Mammary epithelial cell (primary cell): ENCODE measurements around the gene PSD2.

Experiments used
- EZH2 ChIP-seq: IDR thresholded peaks from 2 replicates; pipeline ENCODE4 v1.6.1; 2012; ENCODE audit warnings: low read length, inconsistent platforms, borderline replicate concordance
- TF ChIP-seq, protein P1 (sequence below), 2 donors: IDR thresholded peaks in 1 of 2; conservative IDR thresholded peaks in 1 of 2; 2 replicates each; pipeline ENCODE4 v1.5.1; 2011 to 2012; ENCODE audit warnings: inconsistent platforms in 2 of 2, low read length in 2 of 2, mild to moderate bottlenecking in 2 of 2, control low read depth in 1 of 2, low read depth in 1 of 2; ENCODE audit not compliant: insufficient read depth in 1 of 2; ENCODE audit errors: extremely low read depth in 1 of 2

DNA sequence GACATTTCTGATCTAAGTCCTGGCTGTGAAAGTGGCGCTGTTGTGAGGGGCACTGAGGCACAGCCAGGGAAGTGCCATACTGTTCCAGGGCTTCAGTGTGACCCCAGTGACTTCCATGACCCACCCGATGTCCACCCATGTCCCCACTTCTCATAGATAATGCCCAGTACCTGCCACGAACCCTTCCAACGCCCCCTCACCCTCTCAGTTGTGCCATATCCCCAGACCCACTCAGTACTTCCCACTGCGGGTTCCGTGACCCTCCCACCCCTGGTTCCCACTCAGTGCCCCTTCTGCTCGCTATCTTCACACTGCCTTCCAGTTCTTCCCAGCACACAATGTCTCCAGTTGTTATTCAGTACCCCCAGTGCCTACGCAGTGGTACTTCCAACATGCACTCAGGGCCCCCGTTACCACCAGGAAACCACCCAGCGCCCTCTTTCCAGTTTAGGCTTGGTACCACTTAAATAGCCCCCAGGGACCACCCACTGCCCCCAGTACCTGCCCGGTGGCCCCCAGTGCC lies 30.7 kb upstream of the PSD2 start:
- TF ChIP-seq, protein P1, sequence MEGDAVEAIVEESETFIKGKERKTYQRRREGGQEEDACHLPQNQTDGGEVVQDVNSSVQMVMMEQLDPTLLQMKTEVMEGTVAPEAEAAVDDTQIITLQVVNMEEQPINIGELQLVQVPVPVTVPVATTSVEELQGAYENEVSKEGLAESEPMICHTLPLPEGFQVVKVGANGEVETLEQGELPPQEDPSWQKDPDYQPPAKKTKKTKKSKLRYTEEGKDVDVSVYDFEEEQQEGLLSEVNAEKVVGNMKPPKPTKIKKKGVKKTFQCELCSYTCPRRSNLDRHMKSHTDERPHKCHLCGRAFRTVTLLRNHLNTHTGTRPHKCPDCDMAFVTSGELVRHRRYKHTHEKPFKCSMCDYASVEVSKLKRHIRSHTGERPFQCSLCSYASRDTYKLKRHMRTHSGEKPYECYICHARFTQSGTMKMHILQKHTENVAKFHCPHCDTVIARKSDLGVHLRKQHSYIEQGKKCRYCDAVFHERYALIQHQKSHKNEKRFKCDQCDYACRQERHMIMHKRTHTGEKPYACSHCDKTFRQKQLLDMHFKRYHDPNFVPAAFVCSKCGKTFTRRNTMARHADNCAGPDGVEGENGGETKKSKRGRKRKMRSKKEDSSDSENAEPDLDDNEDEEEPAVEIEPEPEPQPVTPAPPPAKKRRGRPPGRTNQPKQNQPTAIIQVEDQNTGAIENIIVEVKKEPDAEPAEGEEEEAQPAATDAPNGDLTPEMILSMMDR (conservative IDR thresholded peaks at IDR 0.05 in 1 of 2, IDR thresholded peaks at IDR 0.05 in 1 of 2; ENCODE audit: extremely low read depth in 1 of 2, insufficient read depth in 1 of 2, low read depth in 1 of 2, low read length in 2 of 2), result no peak
- TF ChIP-seq EZH2, result no peak
